SHP77 treated with DMSO at 0.1 percent for 48 hours (cell line): Measurements from ENCODE around the gene NF2.
A peak's percentile ranks its signal among the peaks of the same experiment; 100 is the strongest.
"Not testable (repeated sequence)": the region's sequence is repeated elsewhere in the genome, so short reads cannot be mapped to it uniquely, and the experiment has no call there.

Experiments
- DNase-seq: peaks from one replicate; lab custom pipeline; 2025; lab: John Stamatoyannopoulos, UW

NF2 gene

DNA sequence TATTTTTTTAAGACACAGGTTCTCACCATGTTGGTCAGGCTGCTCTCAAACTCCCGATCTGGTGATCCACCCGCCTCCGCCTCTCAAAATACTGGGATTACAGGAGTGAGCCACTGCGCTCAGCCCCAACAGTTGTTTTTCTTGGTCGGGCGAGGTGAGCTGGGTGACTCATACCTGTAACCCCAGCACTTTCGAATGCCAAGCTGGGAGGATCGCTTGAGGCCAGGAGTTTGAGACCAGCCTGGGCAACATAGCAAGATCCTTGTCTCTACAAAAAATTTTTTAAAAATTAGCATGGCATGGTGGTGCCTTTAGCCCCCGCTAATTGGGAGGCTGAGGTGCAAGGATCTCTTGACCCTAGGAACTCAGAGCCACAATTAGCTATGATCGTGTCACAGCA, 7.0 kb upstream of the NF2 start:
- no peak for DNase-seq

DNA sequence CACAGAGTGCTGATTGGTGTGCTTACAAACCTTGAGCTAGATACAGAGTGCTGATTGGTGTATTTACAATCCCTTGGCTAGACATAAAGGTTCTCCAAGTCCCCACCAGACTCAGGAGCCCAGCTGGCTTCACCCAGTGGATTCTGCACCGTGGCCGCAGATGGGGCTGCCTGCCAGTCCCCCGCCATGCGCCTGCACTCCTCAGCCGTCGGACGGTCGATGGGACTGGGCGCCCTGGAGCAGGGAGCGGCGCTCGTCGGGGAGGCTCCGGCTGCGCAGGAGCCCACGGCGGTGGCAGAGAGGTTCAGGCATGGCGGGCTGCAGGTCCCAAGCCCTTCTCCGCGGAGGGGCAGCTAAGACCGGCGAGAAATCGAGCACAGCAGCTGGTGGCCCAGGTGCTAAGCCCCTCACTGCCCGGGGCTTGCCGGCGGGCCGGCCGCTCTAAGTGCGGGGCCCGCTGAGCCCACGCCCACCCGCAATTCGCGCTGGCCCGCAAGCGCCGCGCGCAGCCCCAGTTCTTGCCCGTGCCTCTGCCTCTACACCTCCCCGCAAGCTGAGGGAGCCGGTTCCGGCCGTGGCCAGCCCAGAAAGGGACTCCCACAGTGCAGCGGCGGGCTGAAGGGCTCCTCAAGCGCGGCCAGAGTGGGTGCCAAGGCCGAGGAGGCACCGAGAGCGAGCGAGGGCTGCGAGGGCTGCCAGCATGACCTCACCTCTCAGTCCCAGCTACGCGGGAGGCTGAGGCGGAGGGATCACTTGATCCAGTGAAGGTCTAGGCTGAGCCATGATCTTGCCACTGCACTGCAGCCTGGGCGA, 5.4 kb upstream of the NF2 start:
- not testable (repeated sequence) for DNase-seq

DNA sequence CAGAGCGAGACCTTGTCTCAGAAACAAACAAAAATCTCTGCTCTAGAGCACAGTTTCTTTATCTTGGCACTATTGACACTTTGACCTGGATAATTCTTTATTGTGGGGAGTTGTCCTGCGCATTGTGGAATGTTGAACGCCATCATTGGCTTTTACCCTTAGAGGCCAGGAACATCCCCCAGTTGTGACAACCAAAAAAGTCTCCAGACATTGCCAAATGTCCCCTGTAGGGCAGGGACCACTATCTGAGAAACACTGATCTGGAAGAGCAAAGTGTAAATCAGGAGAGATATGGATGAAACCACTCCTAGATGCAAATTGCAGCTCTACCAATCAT, 4.8 kb upstream of the NF2 start:
- DNase-seq = no peak

DNA sequence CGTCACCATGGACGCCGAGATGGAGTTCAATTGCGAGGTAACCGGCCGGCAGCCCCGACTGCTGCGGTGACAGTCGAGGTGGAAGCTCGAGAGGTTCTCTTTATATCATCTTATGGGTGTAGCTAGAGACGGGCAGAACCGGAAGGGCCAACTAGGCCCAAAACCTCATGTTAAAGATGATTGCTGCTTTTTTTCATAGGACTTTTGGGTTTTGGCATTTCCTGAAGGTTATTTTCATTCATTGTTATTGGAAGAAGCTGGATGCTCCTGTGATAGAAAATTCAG, 585 bp downstream of the NF2 start:
- no peak for DNase-seq

DNA sequence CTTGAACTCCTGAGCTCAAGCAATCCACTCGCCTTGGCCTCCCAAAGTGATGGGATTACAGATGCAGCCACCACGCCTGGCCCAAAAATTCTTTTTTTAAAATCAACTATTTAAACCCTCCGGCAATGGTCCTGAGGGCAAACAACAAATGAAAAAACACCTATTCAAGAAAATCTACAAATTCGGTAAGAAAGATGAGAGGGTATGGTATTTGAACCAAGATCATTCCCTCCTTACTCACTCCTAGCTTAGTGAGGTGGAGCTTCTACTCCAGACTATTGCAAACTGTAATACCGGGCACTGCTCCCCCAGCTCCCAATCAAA, 2.1 kb downstream of the NF2 start:
- no peak for DNase-seq

DNA sequence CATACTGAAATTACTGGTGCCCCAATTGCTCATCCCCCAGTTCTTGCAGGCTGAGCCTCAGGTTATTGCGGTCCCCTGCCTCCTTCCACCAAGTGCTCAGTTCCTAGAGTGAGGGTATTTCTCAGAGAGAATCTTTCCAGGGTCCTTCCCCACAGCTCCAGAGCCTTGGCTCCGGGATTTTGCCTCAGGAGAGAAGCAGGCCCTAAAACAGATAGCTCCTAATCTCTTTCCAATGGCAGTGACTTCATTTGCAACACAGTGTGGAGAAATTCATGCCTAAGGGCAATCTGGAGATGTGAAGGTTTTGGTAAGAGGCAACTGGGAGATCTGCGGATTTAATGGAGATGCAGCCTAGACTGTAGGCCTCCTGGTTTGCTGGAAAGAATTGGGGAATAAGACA, 2.9 kb downstream of the NF2 start:
- DNase-seq = no peak

DNA sequence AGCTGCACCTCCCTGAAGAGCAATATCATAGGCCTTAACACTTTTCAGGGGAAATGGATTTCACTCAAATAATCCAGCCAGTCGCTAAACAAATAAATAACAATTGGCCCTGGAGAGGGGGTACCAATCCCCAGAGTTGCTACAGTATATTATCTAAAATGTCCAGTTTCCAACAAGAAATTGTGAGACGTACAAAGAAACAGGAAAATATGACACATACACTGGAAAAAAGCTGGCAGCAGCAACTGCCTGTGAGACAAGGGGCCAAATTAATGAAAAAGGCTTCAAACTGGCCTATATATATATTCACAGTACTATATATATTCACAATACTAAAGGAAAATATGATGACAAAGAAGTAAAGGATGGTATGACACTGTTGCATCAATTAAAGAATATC, 4.0 kb downstream of the NF2 start:
- no peak for DNase-seq

DNA sequence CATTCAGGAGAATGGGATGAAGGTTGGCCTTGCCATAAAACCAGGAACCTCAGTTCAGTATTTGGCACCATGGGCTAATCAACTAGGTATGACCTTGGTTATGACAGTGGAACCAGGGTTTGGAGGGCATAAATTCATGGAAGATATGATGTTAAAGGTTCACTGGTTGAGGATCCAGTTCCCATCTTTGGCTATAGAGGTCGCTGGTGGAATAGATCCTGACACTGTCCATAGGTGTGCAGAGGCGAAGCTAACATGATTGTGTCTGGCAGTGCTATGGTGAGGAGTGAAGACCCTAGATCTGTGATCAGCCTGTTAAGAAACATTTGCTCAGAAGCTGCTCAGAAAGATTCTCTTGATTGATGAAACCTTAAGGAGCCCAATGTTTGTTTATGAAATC, 5.7 kb downstream of the NF2 start:
- no peak for DNase-seq

DNA sequence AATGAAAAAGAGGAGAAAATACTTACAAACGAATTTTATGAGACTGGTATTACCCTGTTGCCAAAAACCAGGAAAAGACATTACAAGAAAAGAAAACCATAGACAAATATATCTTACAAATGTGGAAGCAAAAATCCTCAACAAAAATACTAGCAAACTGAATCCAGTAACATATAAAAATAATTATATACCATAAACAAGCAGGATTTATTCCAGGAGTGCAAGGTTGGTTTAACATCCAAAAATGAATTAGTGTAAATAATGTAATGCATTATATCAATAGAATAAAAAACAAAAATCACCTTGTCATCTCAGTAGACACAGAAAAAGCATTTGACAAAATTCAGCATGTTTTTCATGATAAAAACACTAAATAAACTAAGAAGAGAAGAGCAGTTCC, 7.3 kb downstream of the NF2 start:
- no peak for DNase-seq

DNA sequence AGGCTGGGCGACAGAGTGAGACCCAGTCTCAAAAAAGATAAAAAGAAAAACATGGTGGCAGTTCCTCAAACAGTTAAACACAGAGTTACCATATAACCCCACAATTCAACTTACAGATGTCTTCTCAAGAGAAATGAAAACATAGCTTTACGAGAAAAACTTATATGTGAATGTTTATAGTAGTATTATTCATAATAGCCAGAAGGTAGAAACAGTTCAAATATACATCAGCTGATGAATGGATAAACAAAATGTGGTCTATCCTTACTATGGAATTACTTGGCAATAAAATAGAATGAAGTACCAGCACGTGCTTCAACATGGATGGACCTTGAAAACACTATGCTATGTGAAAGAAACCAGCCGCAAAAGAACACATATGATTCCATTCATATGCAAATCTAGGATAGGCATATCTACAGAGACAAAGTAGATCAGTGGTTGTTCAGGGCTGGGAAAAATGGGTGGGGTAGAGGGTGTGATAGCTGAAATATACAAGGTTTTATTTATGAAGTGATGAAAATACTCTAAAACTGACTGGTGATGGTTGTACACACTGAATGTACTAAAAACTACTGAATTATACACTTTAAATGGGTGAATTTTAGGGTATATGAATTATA, 12.4 kb downstream of the NF2 start:
- DNase-seq = no peak

DNA sequence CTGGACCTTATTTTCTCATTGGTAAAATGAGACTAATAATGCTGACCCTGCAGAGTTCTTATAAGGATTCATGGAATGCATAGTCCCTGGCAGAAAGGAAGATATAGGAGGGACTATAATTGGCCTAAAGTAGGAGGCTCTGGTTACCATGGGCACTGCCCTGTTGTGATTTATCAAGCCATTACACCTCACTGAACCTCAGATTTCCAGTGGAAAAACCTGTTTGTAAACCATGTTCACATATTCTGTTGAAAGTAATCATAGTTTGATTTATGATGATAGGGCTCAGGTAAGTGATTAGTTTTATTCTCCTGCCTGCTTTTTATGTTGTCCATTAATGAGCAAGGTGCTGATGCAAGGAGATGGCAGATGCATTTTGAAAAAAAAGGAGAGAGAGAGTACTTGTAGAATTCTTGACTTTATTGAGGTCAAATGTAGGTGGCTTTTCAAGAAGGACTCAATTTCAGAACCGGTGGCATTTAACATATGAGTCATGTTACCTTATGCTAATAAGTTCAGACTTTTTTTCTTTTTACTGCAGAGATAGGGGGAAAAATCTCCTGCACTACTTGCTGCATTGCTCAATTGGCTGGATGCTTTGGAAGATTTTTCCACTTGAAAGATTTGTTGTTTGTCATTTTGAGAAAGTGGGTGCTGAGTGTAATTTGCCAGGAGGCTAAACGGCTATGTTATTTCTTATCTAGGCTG, 14.6 kb downstream of the NF2 start:
- no peak for DNase-seq

DNA sequence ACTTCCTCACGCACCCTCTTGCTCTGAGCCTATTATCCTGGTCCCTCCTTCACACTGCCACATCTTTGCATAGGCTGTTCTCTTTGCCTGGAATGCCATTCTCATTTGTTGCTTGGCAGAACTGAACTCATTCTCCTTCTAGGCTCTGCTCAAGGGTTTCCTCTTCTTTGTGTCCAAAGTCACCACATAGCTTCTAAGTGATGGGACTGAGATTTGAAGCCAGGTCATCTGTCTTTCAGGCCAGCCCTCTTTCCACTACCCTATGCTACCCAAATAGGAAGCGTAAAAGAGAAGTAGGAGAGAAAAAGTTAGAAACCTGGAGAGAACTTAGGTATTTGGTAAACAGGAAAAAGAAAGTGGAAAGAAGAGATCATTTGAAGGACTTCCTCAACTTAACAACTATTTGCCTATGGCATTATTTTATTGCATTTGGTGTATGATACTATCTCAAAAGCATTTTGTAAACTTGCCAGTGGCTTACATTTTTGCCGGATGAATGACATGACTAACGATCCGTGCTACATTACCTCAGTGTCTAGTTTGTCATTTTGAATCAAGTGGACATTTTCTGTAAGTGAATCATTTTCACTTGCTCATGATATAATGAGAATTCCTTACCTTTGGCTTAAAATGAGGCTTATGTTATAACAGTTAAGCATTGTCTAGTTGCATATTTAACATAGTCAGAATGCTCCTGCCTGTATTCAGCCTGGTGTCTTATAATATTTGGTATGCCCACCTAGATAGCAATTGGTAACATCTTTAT, 18.5 kb downstream of the NF2 start:
- DNase-seq = no peak

DNA sequence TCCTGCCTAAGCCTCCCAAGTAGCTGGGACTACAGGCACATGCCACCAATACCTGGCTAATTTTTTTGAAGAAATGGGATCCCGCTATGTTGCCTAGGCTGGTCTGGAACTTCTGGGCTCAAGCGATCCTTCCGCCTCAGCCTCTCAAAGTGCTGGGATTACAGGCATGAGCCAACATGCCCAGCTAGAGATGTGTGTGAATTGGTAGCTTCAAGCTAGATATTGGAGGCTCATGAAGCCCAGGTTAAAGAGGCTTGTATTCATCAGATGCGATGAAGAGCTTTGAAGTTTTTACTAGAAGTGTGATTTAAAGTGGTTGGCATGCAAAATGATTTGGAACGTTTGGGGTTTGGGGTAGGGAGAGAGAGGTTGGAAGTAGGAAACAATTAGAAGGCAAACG, 19.6 kb downstream of the NF2 start:
- DNase-seq = no peak

DNA sequence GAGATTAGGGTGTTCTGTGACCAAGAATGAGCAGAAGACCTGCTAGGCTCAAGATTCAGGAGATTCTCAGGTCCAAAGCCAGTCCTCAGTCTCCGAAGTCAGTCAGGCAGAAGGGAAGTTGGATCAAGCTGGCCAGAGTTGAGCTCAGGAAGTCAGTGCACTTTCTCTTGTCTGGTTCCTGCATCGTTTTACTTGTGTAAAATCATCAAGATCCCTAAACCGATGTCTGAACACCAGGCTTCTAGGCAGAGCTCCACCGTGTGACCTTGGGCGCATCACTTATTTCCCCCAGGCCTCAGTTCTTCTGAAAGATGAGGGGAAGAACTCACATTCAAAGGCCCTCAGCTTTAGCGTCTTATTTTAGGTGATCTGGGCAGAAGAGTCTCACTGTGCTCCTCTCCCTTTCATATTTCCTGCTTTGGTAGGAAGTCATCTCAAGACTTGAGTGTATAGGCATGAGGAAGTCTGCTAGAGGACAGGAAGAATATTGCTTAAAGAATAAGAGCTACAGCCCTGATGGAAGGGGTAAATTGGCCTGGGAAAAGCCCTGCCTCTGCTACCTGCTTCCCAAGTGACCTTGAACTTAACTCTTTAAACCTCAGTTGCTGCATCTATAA, 20.2 kb downstream of the NF2 start:
- DNase-seq = no peak

DNA sequence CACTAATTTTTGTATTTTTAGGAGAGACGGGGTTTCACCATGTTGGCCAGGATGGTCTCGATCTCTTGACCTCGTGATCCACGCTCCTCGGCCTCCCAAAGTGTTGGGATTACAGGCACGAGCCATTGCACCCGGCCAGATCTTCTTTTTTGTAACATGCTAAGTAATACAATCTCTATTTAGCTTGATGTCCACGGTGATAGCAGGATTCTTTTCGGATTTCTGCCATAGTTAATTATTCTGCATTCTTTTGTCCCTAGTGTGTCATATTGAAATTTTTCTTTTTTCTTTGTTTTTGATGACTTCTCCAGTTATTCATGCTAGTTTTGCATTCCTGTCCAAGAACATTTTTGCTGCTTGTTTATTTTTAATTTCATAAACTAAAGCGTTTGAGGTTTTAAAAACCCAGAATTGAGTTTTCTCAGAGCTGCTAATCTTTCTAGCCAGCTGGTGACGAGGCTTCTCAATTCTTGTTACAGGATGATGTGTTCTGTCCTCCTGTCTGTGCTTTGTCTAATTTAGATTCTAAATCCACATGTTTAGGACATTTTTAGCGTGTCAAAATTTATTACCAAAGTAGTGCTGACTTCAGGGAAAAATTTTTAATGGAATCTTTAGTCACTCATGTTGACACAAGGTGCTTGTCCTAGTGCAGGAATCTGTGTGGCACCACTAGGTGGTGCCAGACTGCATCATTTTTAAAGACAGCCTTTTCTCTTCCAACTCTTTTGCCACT, 21.8 kb downstream of the NF2 start:
- DNase-seq = peak; percentile 7

DNA sequence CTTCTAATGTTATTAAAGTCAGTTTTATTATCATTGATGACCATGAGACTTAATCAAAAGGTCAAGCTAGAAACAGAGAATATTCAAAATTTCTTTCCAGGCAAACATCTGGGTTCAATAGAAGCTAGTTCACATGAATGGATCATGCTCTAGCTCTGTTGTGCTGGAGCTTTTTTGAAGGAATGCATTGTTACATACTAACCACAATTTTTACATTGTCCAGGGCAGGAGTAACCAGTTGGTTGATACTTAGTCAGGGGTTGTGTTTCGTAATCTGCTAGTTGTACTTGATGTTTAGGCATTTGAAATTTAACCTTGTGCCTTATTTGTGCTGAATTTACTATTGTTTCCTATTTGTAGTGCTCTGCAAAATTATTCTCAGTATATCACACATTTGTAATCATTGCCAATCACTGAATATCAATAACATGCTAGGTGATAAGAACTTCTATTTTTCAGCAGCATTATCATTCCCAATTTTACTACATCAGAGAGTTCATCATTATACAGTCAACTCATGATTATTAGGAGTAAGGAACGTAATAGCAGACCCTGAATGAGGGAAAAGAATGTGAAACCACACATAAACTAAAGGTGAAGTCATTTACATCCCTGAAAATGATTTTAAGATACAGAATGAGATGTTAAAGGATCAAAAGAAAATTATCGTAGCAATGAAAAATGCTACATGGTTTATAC, 23.2 kb downstream of the NF2 start:
- no peak for DNase-seq

DNA sequence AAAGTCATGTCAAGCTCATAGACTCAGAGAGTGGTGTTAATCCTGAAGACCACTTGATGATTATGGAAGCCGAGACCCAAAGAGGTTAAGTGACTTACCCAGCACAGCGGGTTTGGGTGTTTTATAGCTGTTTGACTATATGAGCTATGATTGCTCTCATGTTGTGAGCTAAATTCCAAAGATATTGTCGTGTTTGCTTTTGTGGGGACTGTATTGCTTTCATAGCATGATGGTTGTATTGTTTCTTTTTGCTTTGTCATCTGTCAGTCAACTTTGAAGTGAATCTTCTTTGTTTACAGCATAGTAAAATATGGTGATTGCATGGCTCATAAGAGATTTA, 23.7 kb downstream of the NF2 start:
- no peak for DNase-seq

DNA sequence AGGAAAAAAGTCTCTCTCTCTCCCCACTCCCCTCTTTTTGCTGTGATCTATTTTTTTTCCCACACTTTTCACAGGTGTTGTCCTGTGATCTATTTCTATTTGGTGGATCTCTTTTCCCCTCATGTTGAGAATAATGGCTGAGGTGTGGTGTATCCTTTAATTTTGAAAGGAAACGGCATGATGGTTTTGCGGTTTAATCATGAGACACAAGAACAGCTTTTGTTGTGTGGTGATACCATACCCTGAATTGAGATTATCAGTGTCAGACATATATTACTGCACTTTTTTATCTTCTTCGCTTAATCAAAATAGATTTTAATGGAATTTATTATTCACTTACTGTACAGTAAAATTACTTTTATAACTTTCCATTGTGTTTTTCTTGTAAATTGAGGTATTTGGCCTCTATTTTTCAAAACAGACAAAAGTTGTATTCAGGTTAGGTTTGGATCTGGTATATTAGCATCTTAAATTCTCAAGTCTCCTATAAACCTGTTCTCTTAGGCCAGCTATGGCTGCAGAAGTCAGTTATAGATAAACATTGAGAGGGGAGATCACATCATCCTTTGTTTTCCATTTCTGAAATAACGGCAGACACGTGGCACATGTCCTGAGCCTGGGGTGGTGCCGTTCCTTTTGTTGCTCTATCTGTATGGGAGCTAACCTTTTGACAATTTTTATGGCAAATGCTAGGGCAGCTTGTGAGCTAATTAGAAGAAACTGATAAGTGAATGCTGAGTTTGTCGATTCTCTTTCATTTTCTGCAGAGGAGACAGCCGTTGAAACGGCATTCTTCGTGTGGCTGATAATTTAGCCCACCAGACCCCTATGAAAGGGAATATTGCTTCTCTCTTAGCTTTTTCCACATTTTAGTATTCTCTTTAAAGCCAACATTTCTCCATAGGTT, 25.8 kb downstream of the NF2 start:
- DNase-seq = no peak

DNA sequence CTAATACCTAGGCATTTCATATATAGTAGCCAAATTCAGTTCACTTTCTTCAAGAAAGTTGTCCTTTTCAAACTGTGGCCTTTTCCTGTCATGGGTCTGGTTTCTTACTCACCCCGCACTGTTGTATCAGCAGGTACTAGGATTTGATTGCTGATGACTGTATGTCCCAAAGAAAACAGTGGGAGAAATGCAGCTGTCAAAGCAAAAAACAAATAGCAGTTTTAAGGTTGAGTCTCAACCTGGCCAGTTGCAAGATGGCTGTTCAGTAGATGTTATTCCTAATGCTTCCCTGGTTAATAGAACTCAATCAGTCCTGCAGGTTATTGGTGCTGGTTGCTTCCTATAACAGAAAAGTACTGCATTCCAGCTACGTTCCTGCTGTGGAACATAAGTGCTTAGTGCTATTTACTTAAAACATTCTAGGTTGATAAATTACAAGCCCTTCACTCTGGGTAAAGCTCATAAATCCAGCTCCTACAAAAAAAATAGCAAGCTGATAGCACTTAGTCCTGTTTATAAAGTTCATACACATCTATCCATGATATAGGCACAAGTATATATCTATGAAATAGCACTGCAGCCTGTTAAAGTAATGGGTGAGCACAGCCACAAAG, 26.6 kb downstream of the NF2 start:
- DNase-seq = no peak

DNA sequence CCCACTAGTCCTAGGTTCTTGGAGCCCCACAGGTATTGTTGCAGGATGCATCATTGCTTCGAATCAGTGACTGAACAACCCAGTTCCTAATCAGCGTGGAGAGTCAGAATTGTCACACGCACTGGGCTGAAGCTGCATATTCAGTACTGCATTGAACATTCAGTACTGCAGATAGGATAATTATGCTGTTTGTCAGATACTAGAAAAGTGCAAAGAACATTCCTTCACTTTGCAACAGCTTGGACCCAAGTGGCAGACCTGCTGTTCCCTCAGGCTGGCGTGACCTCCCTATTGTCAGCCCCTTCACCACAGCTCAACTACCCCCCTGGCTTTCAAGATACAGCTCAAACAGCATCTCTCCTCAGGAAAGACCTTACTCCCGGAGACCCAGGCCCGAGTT, 27.6 kb downstream of the NF2 start:
- no peak for DNase-seq
